ENCODE data around the gene KRT25.
A peak's percentile ranks its signal among the peaks of the same experiment; 100 is the strongest.

The KRT25 gene

DNA sequence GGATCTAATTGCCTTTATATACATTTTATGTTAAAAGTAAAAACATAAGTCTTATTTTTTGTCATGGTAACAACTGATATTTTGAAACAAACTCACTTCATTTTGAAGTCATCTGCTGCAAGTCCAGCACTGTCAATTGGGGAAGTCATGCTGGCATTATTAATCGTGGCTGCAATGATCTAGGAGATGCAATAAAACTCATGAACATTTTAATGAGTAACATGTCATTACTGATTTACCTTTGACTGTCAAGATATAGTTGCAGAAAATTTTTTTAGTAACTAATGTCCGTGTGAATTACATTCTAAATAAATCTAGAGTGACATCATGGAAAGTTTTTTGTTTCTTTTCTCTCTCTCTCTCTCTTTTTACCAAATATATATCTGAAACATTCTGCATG is 34.2 kb downstream of the KRT25 start:
- DNase-seq (ENCODE audit: low read depth in 2 of 2): no peak
- TF ChIP-seq, protein P1, sequence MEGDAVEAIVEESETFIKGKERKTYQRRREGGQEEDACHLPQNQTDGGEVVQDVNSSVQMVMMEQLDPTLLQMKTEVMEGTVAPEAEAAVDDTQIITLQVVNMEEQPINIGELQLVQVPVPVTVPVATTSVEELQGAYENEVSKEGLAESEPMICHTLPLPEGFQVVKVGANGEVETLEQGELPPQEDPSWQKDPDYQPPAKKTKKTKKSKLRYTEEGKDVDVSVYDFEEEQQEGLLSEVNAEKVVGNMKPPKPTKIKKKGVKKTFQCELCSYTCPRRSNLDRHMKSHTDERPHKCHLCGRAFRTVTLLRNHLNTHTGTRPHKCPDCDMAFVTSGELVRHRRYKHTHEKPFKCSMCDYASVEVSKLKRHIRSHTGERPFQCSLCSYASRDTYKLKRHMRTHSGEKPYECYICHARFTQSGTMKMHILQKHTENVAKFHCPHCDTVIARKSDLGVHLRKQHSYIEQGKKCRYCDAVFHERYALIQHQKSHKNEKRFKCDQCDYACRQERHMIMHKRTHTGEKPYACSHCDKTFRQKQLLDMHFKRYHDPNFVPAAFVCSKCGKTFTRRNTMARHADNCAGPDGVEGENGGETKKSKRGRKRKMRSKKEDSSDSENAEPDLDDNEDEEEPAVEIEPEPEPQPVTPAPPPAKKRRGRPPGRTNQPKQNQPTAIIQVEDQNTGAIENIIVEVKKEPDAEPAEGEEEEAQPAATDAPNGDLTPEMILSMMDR (IDR thresholded peaks at IDR 0.05; ENCODE audit: low read depth, low read length): no peak
- no peak overlapping the region for H3K4me3 ChIP-seq (replicated peaks in 1 of 2; ENCODE audit: low read depth in 2 of 2, low read length in 2 of 2)

DNA sequence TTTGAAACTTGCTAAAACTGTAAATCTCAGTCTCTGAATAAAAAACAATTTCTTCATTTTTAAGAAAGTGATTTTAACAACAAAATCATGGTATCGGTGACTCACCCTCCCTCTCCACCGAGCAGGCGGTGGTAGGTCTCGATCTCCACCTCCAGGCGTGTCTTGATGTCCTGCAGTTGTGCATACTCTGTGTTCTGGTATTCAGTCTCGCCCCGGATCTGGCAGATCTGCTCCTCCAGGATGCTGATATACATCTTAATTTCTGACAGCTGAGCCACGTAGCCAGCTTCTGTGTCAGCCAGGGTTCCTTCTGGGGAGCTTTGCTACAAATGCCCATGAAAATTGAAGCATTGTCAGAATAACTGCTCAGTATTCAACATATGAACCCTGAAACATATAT is 36.2 kb downstream of the KRT25 start:
- no peak for DNase-seq (ENCODE audit: low read depth in 2 of 2)
- no peak overlapping the region for H3K4me3 ChIP-seq (replicated peaks in 1 of 2; ENCODE audit: low read depth in 2 of 2, low read length in 2 of 2)
- TF ChIP-seq, protein P1 (IDR thresholded peaks at IDR 0.05; ENCODE audit: low read depth, low read length): no peak

DNA sequence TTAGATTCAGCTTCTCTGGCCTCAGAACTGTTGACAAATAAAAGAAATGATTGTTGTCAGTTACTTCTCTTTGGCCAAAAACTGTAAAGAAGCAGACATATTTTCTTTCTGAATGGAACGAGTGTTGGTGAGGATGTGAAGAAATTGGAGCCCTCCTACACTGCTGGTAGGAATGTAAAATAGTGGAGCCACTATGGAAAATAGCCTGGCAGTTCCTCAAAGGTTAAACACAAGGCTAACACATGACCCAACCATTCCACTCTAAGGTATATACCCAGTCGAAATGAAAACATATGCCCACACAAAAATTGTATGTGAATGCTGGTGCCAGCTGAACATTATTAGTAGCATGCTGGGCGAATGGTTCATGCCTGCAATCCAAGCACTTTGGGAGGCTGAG is 37.4 kb downstream of the KRT25 start:
- no peak for DNase-seq (ENCODE audit: low read depth in 2 of 2)
- TF ChIP-seq, protein P1 (IDR thresholded peaks at IDR 0.05; ENCODE audit: low read depth, low read length): no peak
- H3K4me3 ChIP-seq (replicated peaks in 1 of 2; ENCODE audit: low read depth in 2 of 2, low read length in 2 of 2): no peak overlapping the region

DNA sequence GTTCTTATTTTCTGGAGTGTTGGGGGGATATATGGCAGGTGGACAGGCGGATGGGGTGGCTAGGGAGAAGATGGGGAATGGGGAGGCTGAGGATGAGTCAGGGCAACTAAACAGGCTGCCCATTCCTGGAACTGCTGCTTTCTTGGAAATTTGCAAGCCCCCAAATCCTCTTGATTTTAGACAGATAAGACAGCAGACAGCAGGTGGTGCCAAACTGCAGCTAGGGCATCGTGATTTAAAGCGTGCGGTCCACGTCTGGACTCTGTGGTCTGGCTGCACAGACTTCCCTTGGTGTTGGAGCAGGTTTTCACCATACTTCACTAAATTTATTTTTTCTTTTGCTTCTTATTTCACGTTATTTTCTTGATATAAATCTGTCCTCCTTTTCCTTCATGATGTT is 40.7 kb downstream of the KRT25 start:
- no peak overlapping the region for H3K4me3 ChIP-seq (replicated peaks in 1 of 2; ENCODE audit: low read depth in 2 of 2, low read length in 2 of 2)
- DNase-seq (ENCODE audit: low read depth in 2 of 2): no peak
- TF ChIP-seq, protein P1 (IDR thresholded peaks at IDR 0.05; ENCODE audit: low read depth, low read length): no peak

DNA sequence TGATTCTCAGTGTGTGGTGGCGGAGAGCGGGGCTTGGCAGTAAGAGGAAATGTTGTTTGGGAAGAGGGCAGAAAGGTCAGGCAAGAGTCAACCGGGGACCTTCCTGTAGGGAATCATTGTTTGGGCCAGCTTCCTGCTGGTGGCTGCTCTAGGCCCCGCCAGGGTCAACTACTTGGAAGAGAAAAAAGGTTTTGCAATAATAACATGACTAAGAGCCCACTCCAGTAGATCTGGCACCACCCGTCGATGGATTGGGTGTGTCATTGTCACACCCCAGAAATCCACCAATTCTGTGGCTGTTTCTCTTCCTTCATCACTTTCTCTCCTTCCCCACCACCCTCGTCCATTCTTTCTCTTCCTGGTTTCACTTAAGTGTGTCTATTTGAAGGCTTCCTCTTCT is 47.4 kb downstream of the KRT25 start:
- TF ChIP-seq, protein P1 (IDR thresholded peaks at IDR 0.05; ENCODE audit: low read depth, low read length): no peak
- peak; percentile 7 to 21 for DNase-seq (ENCODE audit: low read depth in 2 of 2)

DNA sequence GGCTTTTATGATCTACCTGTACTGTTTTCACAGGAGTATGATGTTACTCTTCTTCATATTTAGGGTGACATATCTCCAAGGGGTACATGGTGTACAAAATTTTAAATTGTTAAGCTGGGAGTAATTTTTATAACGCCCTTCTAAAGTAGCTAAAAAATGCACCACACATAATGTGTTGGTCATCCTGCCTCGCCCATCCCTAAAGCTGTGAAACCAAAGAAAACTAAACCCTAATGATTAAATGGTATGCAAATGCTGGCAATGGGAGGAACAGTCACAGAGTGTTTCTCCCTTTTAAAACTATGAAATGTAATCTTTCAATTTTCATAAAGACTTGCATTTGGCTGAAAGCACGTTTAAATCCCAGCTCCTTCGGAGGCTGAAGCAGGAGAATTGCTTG is 49.5 kb downstream of the KRT25 start:
- no peak for DNase-seq (ENCODE audit: low read depth in 2 of 2)
- no peak overlapping the region for H3K4me3 ChIP-seq (replicated peaks in 1 of 2; ENCODE audit: low read depth in 2 of 2, low read length in 2 of 2)
- TF ChIP-seq, protein P1 (IDR thresholded peaks at IDR 0.05; ENCODE audit: low read depth, low read length): no peak

More for the DNA sequence above, 47.4 kb downstream of the KRT25 start:
- H3K4me3 ChIP-seq (replicated peaks in 1 of 2; ENCODE audit: low read depth in 2 of 2, low read length in 2 of 2): no peak overlapping the region

DNA sequence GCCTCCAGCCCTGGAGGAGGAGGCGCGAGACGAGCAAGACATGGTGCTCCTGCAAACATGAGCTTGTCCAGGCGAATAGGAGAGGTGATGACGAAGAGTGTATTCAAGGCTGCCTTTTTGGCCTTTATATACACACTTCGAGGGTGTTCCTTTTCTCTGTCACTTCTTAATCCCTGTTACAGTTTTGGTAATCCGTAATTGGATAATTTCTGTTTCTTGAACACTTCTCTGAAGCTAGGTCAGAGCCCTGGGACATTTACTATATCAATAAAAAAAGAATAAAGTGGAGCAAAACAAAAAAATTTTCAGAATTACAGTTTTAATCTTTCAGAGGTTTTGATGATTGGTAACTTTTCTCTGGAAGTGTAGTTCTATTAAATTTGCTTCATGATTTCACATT is 51.5 kb downstream of the KRT25 start, which contains the start of gene KRT24:
Gene KRT24, minus strand, starts transcription at position 101 of the 400 bp plus-strand sequence. Its CDS starts 59 bp downstream, at position 42.
- TF ChIP-seq, protein P1 (IDR thresholded peaks at IDR 0.05; ENCODE audit: low read depth, low read length): no peak
- DNase-seq (ENCODE audit: low read depth in 2 of 2): no peak
- H3K4me3 ChIP-seq (replicated peaks in 1 of 2; ENCODE audit: low read depth in 2 of 2, low read length in 2 of 2): no peak within 1 kb of the TSS
